Astrocyte of the cerebellum (primary cell): ENCODE data around the gene MCOLN1.

Source experiments
- DNase-seq: peaks from one replicate; pipeline ENCODE4 v3.0.0-alpha.2; 2011; ENCODE audit warnings: low read depth
- H3K4me3 ChIP-seq: 2 replicates; pipeline ENCODE4 v1.5.1; 2011; ENCODE audit warnings: mild to moderate bottlenecking, low read depth, low read length, moderate library complexity
- in situ Hi-C: cut with HindIII; loops from 2 replicates; pipeline ENCODE4 v1.10.0; 2017; ENCODE audit warnings: low sequenced_read_pairs
- TF ChIP-seq, protein P1 (sequence below): IDR thresholded peaks from 2 replicates; pipeline ENCODE4 v1.5.1; 2012; ENCODE audit warnings: low read length, low read depth, moderate library complexity, mild to moderate bottlenecking; ENCODE audit errors: missing control alignments

Gene MCOLN1

DNA sequence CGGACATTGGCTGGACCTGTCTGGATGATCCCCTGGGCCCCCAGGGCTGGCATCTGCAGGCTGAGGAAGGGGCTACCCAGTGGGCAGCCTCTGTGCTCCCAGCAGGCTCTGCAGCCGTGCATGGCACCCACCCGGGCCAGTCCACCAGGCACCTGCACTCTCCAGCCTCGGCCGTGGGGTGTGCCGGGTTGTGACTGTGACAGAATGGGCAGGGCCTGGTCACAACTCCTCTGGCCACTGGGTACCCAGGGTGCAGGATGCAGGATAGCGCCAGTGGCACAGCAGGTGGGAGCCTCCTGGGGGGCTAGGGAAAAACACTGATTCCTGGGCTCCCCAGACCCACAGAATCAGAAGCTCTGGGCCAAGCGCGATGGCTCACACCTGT is 43.6 kb upstream of the MCOLN1 start:
- in situ Hi-C loops, result no loop called here
- no peak overlapping the region for H3K4me3 ChIP-seq
- TF ChIP-seq, protein P1, sequence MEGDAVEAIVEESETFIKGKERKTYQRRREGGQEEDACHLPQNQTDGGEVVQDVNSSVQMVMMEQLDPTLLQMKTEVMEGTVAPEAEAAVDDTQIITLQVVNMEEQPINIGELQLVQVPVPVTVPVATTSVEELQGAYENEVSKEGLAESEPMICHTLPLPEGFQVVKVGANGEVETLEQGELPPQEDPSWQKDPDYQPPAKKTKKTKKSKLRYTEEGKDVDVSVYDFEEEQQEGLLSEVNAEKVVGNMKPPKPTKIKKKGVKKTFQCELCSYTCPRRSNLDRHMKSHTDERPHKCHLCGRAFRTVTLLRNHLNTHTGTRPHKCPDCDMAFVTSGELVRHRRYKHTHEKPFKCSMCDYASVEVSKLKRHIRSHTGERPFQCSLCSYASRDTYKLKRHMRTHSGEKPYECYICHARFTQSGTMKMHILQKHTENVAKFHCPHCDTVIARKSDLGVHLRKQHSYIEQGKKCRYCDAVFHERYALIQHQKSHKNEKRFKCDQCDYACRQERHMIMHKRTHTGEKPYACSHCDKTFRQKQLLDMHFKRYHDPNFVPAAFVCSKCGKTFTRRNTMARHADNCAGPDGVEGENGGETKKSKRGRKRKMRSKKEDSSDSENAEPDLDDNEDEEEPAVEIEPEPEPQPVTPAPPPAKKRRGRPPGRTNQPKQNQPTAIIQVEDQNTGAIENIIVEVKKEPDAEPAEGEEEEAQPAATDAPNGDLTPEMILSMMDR, result no peak
- no peak for DNase-seq

DNA sequence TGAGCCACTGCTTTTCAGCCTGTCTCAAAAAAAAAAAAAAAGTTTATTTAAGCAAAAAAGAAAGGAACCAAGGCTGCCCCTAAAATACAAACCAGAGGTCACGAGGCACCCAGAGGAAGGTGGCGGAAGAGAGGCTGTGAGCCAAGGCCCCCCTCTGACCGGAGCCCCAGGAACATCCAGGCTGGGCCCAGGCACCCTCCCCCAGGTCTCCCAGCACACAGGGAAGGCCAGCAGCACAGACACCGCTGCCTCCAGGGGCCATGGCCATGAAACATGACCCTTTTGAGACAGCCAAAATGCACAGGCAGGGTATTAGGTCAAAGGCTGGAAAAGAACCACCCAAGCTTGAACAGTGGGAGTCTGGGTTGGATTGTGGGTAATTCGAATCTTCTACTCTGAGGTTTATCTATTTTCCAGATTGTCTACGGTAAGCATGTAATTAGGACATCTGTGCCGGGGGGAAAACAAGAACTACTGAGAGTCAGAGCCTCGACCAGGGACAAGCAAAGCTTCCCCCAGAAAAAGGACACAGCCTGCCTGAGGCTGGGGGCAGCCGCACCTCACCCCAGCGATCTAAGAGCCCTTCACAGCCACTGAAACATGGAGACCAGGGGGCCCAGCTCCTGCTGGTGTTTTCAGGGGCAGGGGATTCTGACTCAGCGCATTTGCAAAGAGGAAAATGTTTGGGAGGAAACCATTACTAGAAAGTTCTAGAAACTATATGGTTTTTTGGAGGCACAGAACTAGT is 42.0 kb upstream of the MCOLN1 start:
- no peak for DNase-seq
- H3K4me3 ChIP-seq, result no peak overlapping the region
- TF ChIP-seq, protein P1, result no peak
- in situ Hi-C loops, result no loop called here

DNA sequence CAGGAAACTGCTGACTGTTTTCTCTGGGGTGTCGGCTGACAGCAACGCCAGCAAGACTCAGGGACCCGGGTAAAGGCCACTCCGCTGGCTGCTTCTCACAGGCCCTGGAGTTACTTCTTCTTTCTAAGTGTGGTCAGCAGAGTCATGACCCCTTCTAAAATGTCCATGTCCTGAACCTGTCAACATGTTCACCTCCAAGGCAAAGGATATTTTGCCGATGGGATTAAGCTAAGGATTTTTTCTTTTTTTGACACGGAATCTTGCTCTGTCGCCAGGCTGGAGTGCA is 41.5 kb upstream of the MCOLN1 start:
- TF ChIP-seq, protein P1, result no peak
- in situ Hi-C loops, result no loop called here
- H3K4me3 ChIP-seq, result no peak overlapping the region
- no peak for DNase-seq

DNA sequence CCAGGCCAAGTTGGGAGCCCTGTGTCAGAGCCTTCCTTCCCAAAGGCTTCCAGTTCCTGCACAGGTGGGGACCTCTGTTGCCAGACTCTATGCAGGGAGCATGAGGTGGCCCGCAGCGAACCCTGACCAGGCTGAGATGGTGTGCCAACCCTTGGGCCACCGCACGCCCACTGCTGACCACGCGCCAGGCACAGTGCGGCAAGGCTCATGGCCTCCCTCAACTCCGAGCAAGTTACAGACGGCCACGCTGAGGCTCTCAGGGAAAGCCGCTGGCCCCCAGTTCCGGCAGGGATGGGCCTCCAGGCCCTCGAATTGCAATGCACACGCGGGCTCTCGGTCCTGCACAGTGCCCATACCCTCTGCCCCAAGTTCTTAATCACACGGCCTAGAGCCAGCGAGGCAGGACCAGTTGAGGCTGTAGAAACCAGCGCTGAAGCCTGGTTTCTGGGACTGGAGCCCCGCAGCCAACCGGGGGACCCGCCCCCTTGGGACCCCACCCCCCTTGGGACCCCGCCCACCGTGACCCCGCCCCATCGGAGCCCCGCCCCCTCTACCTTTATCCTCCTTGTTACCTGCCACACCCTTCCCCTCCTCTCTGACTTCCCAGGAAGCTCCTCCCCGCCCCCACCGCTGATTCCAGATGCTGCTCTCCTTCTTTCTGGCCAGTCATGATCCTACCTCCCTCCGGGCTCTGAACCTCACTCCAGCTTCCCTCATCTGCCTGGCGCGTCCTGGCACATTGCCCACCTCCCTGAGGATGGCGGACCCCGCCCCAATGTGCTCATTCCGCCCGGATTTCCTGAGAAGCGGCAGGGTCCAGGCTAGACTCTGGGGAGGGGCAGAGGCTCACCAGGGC is 39.6 kb upstream of the MCOLN1 start:
- in situ Hi-C loops, result no loop called here
- DNase-seq, result no peak
- TF ChIP-seq, protein P1, result no peak
- H3K4me3 ChIP-seq, result no peak overlapping the region

DNA sequence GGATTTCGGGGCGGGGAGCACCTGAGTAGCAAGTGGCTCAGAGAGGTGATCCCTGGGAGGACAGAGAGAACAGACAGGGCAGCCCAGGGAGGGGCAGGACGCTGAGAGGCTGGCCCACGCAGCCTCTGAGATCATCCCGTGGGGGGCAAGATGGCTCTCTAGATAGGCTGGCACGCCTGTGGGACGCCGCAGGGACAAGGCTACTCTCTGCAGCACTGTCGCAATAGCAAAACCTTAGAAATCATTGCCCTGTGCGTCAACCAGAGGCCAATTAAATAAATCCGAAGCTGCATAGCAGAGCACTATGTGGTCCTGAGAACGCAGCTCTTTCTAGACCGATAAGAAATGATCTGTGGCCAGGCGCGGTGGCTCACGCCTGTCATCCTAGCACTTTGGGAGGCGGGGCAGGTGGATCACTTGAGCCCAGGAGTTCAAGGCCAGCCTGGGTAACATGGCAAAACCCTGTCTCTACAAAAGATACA is 38.7 kb upstream of the MCOLN1 start:
- DNase-seq, result no peak
- TF ChIP-seq, protein P1, result no peak
- in situ Hi-C loops, result no loop called here
- no peak overlapping the region for H3K4me3 ChIP-seq

DNA sequence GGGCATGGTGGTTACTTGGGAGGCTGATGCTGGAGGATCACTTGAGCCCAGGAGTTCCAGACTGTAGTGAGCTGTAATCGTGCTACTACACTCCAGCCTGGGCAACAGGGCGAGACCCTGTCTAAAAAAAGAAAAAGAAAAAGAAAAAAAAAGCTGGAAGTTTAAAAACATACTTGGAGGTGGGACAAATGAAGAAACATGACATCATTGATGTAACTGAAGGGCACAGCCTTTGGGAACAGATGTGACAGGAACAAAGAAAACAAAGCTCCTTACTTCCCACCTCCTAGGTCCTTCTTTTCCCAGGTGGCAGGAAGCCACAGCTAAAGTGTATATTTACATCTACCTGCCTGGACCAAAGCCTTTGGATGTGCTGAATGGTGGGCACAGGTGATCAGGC is 35.5 kb upstream of the MCOLN1 start:
- no peak overlapping the region for H3K4me3 ChIP-seq
- DNase-seq, result no peak
- in situ Hi-C loops, result no loop called here
- TF ChIP-seq, protein P1, result no peak
